Measurements from ENCODE around the gene VRK1. TPM values are rescaled to one million over a fixed set of nuclear protein-coding genes. Genes with fewer than 3 reads are reported as not detected.

Gene VRK1
- polyA plus RNA-seq, 3 donors, result 5.5 to 14.3 (median 13.2) TPM

- intact Hi-C loops (cut with micrococcal nuclease), result loop anchor here in 1 of 2 donors (10.0 kb wide), 1 partner anchor 288 kb away; the partner anchor contains the start of gene PAPOLA
- Mint-ChIP-seq H3K27ac (peak overlapping the region in 3 of 7 donors; percentile 22 to 35 (median 25)), H3K4me1 (peaks cover 60% of the 10 kb centered on the region), H3K36me3 (no peaks in the 10 kb centered on the region), H3K4me3 (peak overlapping the region in 1 of 2 donors; percentile 35), H3K27me3 (ENCODE audit: low read depth in 3 of 3) (peaks cover 2 to 3% (median 2%) of the 10 kb centered on the region in 3 donors), H3K9me3 (no peaks in the 10 kb centered on the region)
- H3K4me1 ChIP-seq (ENCODE audit: control insufficient read depth in 1 of 2, insufficient read depth in 2 of 2, low read length in 2 of 2), result peaks cover 54 to 64% of the 10 kb centered on the region in 2 donors
- no peaks in the 10 kb centered on the region for H3K27me3 ChIP-seq (ENCODE audit: control insufficient read depth in 2 of 2, insufficient read depth in 2 of 2, low read length in 2 of 2)
- 76% methylated on average over 3 of the region's 7 CpGs for WGBS (ENCODE audit: insufficient coverage)
- no peak overlapping the region for H3K27ac ChIP-seq (ENCODE audit: low read depth in 1 of 2, low read length in 2 of 2)
- no peak overlapping the region for H3K4me3 ChIP-seq (replicated peaks in 1 of 3; ENCODE audit: low read depth in 2 of 3, low read length in 3 of 3)
- no peak overlapping the region for H3K9ac ChIP-seq (ENCODE audit: insufficient read depth, low read length, poor library complexity, severe bottlenecking)
- H3K9me3 ChIP-seq (replicated peaks in 1 of 2; ENCODE audit: control insufficient read depth in 1 of 2, insufficient read depth in 1 of 2, low read length in 2 of 2), result no peaks in the 10 kb centered on the region
- TF ChIP-seq CTCF (IDR thresholded peaks at IDR 0.05), result no peak
- no peaks in the 10 kb centered on the region for H4K20me1 ChIP-seq (ENCODE audit: insufficient read depth, low read length)
- peaks cover 2% of the 10 kb centered on the region for H3K79me2 ChIP-seq (ENCODE audit: insufficient read depth, low read length)
- DNase-seq, result no peak
- H2AFZ ChIP-seq (ENCODE audit: insufficient read depth, low read depth, low read length, poor library complexity, severe bottlenecking), result no peak overlapping the region
- no peak overlapping the region for H3K4me2 ChIP-seq (replicated peaks; ENCODE audit: extremely low read depth, low read length, poor library complexity, severe bottlenecking)
- no peaks in the 10 kb centered on the region for H3K36me3 ChIP-seq (replicated peaks in 1 of 2; ENCODE audit: control insufficient read depth in 1 of 2, insufficient read depth in 2 of 2, low read length in 2 of 2)
These were observed 4.6 kb upstream of the VRK1 start for GRCh38 chr14:96792591-96792990.

GRCh38 chr14:96793547-96793946, 3.6 kb upstream of the VRK1 start:
- no peaks in the 10 kb centered on the region for H3K36me3 ChIP-seq (replicated peaks in 1 of 2; ENCODE audit: control insufficient read depth in 1 of 2, insufficient read depth in 2 of 2, low read length in 2 of 2)
- H3K27ac ChIP-seq (ENCODE audit: low read depth in 1 of 2, low read length in 2 of 2), result no peak overlapping the region
- peaks cover 66% of the 10 kb centered on the region for H3K4me1 Mint-ChIP-seq
- H2AFZ ChIP-seq (ENCODE audit: insufficient read depth, low read depth, low read length, poor library complexity, severe bottlenecking), result no peak overlapping the region
- no peak for TF ChIP-seq CTCF (IDR thresholded peaks at IDR 0.05)
- peak overlapping the region in 1 of 7 donors; percentile 43 for H3K27ac Mint-ChIP-seq
- H3K4me3 Mint-ChIP-seq, result peak overlapping the region in 1 of 2 donors; percentile 13
- no peak overlapping the region for H3K4me3 ChIP-seq (replicated peaks in 1 of 3; ENCODE audit: low read depth in 2 of 3, low read length in 3 of 3)
- H3K9me3 Mint-ChIP-seq, result no peaks in the 10 kb centered on the region
- intact Hi-C loops (cut with micrococcal nuclease), result loop anchor here in 1 of 2 donors (10.0 kb wide), 1 partner anchor 289 kb away; the partner anchor contains the start of gene PAPOLA
- H3K27me3 Mint-ChIP-seq (ENCODE audit: low read depth in 3 of 3), result peaks cover 0 to 3% (median 2%) of the 10 kb centered on the region in 3 donors
- H3K4me2 ChIP-seq (replicated peaks; ENCODE audit: extremely low read depth, low read length, poor library complexity, severe bottlenecking), result no peak overlapping the region
- DNase-seq, result no peak
- no peaks in the 10 kb centered on the region for H3K9me3 ChIP-seq (replicated peaks in 1 of 2; ENCODE audit: control insufficient read depth in 1 of 2, insufficient read depth in 1 of 2, low read length in 2 of 2)
- H3K79me2 ChIP-seq (ENCODE audit: insufficient read depth, low read length), result peaks cover 12% of the 10 kb centered on the region
- no peaks in the 10 kb centered on the region for H3K27me3 ChIP-seq (ENCODE audit: control insufficient read depth in 2 of 2, insufficient read depth in 2 of 2, low read length in 2 of 2)
- H4K20me1 ChIP-seq (ENCODE audit: insufficient read depth, low read length), result no peaks in the 10 kb centered on the region
- no peak overlapping the region for H3K9ac ChIP-seq (ENCODE audit: insufficient read depth, low read length, poor library complexity, severe bottlenecking)
- no CpG with 5 or more reads among the region's 6 CpGs for WGBS (ENCODE audit: insufficient coverage)
- H3K36me3 Mint-ChIP-seq, result no peaks in the 10 kb centered on the region
- peaks cover 58 to 71% of the 10 kb centered on the region in 2 donors for H3K4me1 ChIP-seq (ENCODE audit: control insufficient read depth in 1 of 2, insufficient read depth in 2 of 2, low read length in 2 of 2)

Data from CD14-positive monocyte (primary cell).